Esophagus squamous epithelium (tissue), 4 donors: ENCODE measurements around the gene RET.

Experiments
- CTCF ChIP-seq, 6 experiments: fragments of 450-650 bp in 4 of 6; fragments of 200-600 bp in 2 of 6; sonication (generic) in 2 of 6; IDR thresholded peaks; one replicate each; pipeline ENCODE4 v1.5.1; 2016 to 2019; ENCODE audit warnings: antibody characterized with exemption in 6 of 6, mild to moderate bottlenecking in 4 of 6, moderate library complexity in 4 of 6
- POLR2A ChIP-seq, 4 donors: fragments of 450-650 bp; IDR thresholded peaks; one replicate each; pipeline ENCODE4 v1.6.1; 2017; ENCODE audit warnings: antibody characterized with exemption in 4 of 4, mild to moderate bottlenecking in 4 of 4, moderate library complexity in 3 of 4

GRCh38 chr10:43137717-43138020, 60.8 kb downstream of the RET start:
- no peak for TF ChIP-seq POLR2A (IDR thresholded peaks at IDR 0.05)
- no peak for TF ChIP-seq CTCF (IDR thresholded peaks at IDR 0.05)
